ENCODE measurements around the gene UBALD1.

GRCh38 chr16:4606354-4606753 lies 8.3 kb downstream of the UBALD1 start:
- TF ChIP-seq, protein P1, sequence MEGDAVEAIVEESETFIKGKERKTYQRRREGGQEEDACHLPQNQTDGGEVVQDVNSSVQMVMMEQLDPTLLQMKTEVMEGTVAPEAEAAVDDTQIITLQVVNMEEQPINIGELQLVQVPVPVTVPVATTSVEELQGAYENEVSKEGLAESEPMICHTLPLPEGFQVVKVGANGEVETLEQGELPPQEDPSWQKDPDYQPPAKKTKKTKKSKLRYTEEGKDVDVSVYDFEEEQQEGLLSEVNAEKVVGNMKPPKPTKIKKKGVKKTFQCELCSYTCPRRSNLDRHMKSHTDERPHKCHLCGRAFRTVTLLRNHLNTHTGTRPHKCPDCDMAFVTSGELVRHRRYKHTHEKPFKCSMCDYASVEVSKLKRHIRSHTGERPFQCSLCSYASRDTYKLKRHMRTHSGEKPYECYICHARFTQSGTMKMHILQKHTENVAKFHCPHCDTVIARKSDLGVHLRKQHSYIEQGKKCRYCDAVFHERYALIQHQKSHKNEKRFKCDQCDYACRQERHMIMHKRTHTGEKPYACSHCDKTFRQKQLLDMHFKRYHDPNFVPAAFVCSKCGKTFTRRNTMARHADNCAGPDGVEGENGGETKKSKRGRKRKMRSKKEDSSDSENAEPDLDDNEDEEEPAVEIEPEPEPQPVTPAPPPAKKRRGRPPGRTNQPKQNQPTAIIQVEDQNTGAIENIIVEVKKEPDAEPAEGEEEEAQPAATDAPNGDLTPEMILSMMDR (IDR thresholded peaks at IDR 0.05) = no peak
- no peak for TF ChIP-seq EZH2 (IDR thresholded peaks at IDR 0.05; ENCODE audit: borderline replicate concordance, insufficient read depth, low read depth, low read length, poor library complexity, severe bottlenecking)
